HG03460 (cell line): ENCODE results near the gene WTAP.
"Not testable (repeated sequence)": the region's sequence is repeated elsewhere in the genome, so short reads cannot be mapped to it uniquely, and the experiment has no call there.

Experiments used
- ATAC-seq: cut with Tn5 transposase; IDR thresholded peaks from one replicate; pipeline ENCODE4 v1.9.1; 2021; ENCODE audit not compliant: unreplicated experiment

WTAP gene

DNA sequence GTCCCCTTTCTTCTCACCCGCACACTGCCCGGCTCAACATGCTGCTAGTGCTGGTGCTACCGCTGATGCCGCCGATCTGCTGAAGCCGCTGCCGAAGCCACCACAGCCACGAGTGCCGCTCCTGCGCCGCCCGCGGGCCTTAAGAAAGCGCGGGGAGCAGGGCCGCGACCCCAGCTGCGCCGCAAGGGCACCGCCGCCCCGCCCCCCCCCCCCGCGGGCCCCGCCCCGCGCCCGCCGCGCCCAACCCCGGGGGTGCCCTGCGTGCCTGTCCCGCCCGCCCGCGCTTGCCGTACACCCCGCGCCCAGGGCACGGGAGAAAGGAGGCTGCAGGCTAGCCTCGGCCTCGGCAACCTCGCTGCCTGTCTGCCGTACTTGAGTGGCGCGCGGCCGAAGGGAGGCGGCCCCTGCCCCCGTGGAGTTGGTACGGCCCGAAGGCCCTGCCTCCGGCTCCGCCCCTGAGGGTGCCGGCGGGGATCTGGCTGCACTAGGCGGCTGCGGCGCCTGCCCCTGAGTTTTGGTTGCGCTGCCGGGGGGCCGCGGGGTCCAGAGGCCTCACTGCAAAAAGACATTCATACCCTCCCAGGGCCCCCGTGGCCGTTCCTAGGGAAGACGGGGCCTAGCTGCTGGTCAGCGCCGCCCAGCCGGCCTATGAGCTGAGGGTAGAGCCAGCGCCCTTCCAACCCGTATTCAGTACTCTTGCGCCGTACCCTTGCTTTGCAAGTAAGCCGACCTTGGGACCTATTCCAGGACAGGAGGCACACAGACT, 34.0 kb upstream of the WTAP start, which contains the start of gene SOD2:
TSS of gene SOD2 (minus strand) at position 114 of the 766 bp plus-strand sequence. CDS start at position 40, 74 bp downstream.
- ATAC-seq: peak; percentile 68

DNA sequence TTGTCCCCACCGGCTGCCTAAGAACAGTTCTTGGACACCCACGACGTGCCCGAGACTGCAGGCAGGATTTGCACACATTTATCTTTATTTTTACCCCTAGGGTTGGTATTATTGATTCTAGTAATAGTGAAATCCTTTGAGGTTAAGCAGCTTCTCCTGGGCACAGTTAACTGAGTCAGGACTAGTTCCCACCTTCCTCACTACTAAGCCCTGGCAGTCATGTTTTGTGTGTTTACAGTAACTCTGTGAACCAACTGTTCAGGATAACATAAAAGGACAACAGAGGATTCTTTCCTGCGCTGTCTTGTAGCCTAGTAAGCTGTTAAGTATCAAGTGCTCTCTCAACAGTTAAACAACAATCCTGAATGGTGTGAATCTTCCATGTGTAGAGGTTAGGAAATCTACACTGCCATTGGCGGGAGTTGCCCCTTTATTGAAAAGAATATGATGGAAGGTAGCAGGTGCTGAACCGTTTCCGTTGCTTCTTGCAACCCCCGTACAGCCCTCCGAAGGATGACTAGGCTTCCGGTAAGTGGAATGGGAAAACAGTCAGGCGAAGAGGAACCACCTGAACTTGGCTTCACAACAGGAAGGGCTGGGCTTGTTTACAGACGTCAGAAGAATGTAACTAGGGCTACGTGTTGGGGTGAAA, 33.3 kb upstream of the WTAP start:
- ATAC-seq: no peak

DNA sequence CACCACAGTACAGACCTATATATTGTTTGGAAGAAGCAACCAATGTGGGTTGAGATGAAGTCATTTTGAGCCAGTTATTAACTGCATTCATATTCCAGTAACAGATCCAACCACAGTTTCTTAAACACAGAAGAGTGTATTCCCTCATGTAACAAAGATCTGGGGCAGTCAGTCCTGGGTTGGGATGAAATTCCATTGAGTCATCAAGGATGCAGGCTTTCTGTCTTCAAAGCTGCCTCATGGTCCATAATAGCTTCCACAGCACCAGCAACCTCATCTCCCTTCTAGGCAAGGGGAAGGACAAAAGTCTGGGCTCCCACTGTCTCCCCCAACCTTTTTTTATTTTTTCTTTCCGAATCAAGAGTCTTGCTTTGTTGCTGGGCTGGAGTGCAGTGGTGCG, 31.3 kb upstream of the WTAP start:
- ATAC-seq: no peak

DNA sequence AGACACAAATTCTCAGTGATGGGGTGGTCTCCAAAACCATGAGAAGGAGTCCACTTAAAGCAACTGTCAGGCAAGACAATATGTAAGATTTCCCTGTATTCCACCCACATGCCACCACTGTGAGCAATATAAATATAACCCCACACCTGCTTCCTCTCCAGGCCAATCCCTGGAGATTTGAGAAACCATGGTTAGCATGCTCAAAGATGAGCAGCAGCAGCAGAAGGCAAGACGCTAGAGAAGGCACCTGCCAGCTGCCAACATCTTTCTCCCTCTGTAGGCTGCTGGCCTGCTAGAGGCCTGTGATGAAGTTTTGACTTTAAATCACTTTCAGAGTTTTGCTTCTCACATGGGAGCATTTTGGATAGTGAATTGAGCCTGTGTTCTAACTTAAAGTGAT, 26.3 kb upstream of the WTAP start:
- no peak for ATAC-seq

DNA sequence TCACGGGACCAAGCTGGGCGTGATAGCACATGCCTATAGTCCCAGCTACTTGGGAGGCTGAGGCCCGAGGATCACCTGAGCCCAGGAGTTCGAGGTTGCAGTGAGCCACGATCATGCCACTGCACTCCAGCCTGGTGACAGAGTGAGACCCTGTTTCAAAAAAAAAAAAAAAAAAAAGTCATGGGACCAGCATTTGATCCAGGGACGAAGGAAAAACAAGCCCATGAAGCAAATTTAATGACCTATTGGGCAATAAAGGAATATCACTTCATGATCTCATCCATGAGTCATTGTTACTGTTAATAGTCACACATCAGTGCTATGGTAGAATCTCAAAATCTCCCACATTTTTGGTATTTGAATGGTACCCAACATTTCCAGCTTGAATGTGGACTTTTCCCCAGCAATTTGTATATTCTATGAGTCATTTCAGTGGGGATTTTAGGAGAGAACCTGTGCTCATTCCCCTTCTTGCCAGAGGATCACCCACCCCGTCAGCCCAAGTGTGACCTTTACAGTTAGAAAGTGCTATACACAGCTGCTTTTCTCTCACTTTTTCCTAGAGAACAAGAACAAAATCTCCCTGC, 25.8 kb upstream of the WTAP start:
- no peak for ATAC-seq

DNA sequence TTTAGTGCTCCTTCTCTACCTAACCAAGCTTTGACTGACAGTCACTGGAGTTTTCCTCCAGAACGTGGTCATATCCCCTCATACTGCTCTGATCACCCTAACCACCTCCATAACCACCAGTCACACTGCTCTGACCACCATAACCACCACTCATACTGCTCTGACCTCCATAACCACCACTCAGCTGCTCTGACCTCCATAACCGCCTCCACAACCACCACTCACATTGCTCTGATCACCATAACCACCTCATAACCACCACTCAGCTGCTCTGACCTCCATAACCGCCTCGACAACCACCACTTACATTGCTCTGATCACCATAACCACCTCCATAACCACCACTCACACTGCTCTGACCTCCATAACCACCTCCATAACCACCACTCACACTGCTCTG, 16.7 kb upstream of the WTAP start:
- not testable (repeated sequence) for ATAC-seq

DNA sequence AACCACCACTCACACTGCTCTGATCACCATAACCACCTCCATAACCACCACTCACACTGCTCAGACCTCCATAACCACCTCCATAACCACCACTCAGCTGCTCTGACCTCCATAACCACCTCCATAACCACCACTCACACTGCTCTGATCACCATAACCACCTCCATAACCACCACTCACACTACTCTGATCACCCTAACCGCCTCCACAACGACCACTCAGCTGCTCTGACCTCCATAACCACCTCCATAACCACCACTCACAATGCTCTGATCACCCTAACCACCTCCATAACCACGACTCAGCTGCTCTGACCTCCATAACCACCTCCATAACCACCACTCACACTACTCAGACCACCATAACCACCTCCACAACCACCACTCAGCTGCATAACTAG, 14.9 kb upstream of the WTAP start:
- not testable (repeated sequence) for ATAC-seq

DNA sequence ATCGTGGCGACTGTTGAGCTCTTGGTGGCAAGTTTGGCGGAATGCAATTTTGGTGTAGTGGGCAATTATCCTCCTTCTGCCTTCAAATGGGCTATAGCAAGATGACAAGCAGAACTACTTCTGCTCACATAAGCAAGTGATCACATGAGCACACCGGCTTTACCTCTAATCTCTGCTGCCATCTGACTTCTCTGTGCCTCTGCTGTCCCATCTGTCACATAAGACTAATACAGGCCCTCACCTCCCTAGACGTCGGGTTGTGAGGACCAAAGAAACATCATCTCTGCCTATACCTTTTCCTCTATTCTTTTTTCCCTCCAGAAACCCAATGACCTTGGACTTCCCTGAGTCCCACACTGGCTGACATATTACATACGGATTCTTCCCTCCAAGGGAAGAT, 13.3 kb upstream of the WTAP start:
- no peak for ATAC-seq

DNA sequence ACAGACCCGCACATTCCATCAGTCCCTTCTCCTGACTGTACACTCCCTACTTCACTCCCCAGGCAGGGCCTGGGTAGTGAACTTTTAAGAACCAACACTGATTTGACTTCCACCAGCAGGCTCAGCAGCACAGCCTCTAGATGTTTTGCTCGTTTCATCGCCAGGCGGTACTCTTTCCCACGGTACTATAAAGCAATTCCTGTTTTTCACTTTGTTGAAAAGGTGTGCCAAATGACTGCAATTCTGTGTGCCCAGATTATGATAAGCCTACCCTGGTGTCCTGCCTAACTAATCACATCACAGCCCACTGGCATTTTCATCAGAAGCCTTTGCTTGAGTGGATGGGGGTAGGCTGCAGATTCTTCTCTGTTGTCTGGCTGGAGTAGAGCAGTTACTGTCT, 12.9 kb upstream of the WTAP start:
- ATAC-seq: no peak

DNA sequence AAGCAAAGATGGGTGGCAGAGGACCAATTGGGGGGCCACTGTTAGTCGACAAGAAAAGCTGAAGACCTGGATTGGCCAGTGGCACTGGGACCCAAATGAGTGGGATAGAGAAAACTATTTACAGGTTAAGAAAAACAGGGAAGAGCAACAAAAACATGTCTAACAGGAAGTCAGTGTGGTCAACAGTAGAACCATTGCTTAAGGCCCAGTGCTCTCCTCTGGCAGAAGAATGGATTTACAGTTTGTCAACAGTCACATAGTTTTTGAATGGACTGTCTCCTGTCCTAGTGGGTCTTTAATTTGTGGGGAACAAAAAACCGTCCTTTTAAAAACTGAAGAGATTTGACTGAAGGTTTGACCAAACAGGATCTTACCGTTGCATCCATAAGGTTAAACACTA, 12.1 kb upstream of the WTAP start:
- ATAC-seq: no peak

DNA sequence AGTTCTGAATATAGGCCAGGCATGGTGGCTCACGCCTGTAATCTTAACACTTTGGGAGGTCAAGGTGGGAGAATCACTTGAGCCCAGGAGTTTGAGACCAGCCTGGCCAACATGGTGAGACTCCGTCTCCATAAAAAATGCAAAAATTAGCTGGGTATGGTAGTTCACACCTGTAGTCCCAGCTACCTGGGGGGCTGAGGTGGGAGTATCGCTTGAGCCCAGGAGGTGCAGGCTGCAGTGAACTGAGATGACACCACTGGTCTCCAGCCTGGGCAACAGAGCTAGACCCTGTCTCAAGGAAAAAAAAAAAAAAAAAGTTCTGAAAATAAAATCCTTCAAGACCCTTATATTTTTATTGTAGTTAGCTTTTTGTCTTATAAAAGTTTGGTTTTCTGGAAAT, 11.7 kb upstream of the WTAP start:
- ATAC-seq: no peak

DNA sequence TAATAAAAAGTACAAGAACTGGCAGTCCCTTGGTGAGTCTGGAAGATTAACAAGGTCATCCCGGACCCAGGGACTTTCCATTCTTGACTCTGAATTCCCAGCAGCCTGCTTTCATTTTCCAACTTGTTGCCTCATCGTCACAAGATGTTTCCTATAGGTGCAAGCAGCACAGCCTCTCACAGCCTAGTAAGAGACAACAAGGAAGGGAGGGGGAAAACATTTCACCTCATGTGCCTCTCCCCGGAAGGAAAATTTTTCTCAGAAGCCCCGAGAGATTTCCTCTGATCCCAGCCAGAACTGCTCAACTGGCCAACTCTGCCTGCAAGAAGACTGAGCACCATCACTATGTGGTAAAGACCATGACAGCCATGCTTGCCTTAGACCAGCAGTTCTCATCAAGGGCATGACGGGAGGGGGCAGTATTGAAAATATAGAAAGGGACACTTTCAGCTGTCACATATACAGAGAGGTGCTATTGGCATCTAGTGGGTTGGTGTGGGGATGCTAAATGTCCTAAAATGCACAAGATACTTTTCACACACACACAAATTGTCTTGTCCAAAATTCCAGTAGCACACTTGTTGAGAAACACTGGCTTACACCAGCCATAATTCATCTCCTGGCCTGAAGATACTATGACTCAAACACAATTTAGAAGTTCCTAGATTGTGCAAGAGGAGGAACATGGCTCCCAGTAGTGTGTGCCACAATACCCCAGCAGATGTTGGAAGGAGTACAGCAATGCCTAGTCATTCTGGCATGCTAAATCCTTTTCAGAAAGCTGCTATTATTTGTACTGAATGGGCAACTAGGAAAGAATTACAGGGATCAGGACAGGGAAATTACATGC, 10.8 kb upstream of the WTAP start:
- no peak for ATAC-seq

DNA sequence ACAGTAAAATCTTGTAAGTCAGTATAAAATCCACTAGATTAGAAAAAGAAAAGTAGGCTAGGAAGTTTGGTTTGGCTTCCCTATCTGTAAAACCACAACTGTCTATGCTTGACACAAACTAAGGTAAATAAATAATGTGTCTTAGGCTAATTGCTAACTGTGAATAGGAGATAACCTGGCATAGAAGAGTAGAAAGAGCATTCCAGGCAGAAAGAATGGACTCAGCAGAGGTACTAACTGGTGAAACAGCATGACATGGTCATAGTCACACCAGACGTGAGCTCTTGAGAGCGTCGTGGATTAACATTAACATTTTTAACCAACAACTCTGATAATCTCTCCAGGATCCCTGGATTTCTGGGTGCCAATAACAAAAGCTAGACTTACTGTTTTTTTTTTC, 8.7 kb upstream of the WTAP start:
- no peak for ATAC-seq

DNA sequence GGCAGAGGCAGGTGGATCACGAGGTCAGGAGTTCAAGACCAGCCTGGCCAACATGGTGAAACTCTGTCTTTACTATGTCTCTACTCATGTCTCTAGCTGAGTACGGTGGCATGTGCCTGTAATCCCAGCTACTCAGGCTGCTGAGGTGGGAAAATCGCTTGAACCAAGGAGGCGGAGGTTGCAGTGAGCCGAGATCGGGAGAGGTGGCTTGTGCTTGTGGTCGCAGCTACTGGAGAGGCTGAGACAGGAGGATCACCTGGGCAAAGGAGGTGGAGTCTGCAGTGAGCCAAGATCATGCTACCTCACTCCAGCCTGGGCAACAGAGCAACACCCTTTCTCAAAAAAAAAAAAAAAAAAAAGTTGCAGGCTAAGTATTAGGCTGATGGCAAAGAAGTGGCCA, 8.0 kb upstream of the WTAP start:
- no peak for ATAC-seq

DNA sequence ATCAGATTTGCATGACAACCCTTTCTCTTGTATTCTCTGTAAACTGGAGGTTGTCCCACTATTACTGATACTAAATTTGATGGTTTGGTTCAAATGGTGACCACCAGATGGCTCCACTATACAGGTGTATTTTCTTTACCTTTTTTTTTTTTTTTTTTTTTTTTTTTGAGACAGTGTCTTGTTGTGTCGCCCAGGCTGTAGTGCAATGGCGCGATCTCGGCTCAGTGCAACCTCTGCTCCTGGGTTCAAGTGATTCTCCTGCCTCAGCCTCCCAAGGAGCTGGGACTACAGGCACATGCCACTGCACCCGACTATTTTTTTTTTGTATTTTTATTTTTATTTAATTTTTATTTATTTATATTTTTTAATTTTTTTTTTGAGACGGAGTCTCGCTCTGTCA, 6.6 kb upstream of the WTAP start:
- ATAC-seq: no peak

DNA sequence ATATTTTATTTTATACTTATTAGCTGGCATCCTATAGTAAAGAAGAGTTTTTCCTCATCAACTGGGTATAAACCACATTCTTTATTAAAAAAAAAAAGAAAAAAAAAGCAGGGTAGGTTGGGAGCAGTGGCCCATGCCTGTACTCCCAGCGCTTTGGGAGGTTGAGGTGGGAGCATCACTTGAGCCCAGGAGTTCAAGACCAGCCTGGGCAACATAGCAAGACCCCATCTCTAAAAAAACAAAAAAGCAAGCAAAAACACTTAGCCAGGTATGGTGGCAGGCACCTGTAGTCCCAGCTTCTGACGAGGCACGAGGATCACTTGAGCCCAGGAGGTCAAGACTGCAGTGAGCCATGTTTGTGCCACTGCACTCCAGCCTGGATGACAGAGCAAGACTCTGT, 5.3 kb upstream of the WTAP start:
- ATAC-seq: not testable (repeated sequence)

DNA sequence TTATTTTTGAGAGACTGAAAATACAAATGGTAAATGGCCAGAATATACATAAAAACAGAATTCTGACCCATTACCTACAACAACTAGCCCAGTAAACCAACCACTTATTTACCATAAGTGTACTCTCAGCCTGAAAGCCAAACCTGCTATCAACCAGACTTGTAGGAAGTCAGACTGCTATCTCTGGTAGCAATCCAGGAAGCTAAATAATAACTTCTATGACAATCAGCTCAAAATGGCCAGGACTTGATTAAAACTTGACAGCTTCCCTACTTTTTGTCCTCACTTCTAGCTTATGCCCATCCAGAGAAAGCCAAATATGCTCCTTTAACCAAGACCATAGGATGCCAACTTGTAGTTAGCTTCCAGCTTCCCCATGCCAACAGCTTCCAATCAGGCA, 4.7 kb upstream of the WTAP start:
- no peak for ATAC-seq

DNA sequence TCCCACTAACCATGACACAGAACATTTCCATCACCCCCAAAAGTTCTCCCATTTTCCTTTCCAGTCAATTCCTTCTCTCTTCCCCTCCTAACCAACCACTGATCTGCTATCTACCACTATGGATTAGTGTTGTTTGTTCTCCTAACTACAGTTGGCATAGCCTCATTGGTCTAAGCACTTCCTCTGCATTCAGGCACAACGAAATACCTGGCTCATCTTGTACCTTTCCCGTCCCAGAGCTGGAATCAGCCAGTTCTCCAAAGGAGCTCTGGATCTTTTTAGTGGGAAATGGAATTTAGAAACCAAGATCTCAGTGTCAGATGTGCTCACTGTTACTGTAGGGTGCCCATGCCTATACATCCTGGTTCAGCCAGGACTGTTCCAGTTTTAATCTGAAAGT, 4.0 kb upstream of the WTAP start:
- no peak for ATAC-seq

DNA sequence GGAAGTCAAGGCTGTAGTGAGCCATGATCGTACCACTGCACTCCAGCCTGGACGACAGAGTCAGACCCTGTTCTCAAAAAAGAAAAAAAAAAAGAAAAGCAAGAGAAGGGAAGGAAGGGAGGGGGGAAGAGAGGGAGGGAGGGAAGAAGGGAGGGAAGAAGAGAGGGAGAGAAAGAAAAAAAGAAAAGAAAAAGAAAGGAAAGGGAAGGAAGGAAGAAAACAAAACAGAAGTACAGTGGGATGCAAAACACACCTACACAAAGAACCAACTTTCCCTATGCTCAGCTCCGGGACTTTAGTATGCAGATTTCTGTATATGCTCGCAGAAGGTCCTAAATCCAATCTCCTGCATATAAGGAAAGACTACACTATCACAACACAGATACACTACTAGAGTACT, 2.5 kb upstream of the WTAP start:
- ATAC-seq: no peak

DNA sequence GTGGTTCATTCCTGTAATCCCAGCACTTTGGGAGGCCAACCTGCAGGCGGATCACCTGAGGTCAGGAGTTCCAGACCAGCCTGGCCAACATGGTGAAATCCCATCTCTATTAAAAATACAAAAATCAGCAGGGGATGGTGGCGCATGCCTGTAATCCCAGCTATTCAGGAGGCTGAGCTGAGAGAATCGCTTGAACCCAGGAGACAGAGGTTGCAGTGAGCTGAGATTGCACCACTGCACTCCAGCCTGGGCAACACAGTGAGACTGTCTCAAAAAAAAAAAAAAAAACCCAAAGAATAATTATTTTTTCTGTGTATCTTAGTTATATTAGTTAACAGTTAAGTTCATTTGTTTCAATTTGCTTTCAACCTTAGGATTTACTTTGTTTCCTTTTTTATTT, 2.1 kb upstream of the WTAP start:
- not testable (repeated sequence) for ATAC-seq

DNA sequence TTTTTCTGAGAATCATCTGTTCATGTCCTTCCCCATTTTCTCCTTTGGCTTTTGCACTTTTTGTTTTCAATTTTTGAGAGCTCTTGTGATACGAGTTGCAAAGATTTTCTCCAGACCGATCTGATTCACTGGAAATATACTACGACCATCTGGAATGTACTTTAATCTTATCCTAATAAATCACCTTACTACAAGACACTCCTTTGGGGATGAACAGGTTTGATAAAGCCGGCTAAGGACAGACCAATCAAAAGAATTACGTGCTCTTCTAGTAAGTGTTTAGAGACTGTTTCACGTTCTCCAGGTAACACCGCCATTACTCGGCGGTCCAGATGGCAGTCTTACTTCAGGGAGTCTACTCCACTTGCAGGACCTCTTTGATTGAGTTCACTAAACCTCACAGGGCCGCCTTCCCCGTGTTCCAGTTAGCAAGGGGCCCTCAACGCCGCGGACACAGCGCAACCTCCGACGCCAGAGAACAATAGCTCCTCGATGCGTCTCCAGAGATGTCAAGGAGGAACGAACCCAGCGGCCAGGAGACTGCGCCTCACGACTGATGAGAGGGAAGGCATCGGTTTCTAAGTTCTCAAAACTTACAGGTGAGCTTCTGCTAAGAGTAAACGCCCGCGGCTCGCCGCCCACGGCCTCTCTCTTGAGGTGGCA, 920 bp upstream of the WTAP start:
- ATAC-seq: peak; percentile 16
